Activated T-cell treated with anti-CD3 and anti-CD28 coated beads for 48 hours (primary cell): ENCODE results near the gene ESF1.

Source experiments
- DNase-seq: peaks from one replicate; pipeline ENCODE4 v3.0.0-alpha.2; 2020; ENCODE audit warnings: low read depth

Gene ESF1

DNA sequence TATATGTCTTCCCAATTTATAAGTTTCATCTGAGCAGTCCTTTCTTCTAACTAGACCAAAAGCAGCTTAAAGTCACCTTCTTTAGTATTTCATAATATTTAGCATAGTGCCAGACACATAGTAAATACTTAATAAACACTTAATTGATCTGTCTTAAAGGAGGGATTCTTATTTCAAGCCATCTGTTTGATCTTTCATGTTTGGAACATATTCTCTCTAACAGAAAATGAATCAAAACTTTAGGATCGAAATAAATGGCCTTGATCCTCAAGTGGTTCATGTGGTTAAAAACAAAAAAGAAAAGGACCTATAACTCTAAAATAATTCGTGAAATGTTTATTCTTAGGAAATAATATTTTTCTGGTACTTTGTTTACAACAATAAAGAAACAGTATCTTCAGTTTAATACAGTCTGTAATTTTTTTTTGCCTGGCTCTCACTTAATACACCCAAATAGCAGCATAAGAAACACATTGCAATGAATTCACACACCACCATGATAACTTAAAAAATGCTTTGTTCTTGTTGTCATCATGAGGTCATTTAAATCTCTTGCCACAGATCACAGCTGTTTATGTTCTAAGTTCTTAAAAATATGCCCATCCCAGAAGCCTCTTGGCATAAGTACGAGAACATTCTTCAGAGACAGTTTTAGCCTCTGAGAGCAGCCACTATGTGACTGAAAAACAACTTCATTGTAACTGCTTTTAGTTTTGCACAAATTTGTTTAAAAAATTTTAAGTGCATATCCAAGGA, 48.1 kb downstream of the ESF1 start:
- no peak for DNase-seq

DNA sequence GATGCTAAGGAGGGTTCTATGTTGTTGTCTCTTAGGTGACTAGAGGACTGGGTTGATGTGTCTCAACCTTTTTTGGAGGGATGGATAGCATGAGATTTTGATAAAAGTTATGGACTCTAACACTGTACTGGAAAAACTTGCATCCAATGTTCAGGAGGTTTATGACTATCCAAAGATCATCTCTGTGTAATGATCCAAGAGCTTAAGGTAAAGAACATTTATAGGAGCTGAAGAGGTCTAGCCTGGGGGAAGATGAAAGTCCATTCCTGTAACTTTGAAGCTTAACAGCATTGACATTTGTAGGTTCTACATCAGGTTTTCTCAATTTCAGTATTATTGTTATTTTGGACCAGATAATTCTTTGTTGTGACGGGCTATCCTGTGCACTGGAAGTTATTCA, 48.9 kb downstream of the ESF1 start:
- DNase-seq = no peak

DNA sequence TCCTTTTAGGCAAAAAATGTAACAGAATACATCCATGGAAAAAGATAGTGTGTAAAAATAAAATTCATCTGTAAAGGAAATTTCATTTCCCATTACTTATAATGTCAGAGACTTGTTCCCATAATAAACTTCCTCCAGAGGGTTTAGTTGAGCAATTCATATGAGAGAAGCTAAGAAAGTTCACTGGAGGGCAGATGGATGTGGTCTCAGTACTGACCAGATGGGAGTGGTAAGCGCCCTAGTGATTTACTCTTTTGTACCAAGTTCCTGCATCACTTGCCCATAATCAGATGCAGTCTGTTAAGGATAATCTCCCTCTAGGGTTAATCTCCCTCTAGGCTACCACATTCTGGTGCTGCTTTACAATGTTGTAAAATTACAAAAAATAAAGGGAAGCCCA, 61.7 kb downstream of the ESF1 start:
- no peak for DNase-seq

DNA sequence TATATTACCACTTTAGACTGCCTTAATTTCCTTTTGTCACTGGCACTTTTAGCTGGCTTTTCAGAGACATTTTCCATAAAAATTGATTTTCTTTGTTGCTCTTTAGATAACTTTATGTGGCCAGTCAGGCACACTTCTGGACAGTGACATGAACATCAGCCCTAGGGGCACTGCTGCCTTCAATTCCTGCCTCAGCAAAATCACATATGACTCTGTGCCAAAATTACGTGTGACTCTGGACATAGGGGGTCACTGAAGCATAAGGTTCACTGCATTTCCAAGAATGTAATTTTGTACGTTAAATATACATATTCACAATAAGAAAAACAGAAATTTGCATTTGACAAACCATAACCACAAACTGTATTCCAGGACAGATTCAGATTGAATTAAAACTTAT, 66.5 kb downstream of the ESF1 start:
- DNase-seq = no peak

DNA sequence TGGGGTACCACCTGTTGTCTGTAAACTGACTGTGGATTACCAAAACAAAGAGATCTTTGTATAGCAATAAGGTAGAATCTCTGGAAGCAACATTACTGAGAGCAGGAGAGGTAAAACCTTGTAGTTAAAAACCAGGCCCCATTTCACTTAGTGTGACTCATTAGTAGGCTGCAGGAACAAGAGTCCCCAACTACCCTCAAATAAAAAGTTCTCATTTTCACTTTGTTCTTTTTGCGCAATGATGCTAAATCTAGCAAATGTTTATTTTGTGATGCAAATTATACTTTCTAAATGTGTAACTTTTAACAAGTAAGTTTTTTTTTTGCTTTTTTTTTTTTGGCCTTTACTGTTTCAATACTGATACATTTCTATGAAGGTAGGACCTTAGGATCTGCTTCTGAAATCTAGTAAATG, 67.1 kb downstream of the ESF1 start:
- DNase-seq = no peak

DNA sequence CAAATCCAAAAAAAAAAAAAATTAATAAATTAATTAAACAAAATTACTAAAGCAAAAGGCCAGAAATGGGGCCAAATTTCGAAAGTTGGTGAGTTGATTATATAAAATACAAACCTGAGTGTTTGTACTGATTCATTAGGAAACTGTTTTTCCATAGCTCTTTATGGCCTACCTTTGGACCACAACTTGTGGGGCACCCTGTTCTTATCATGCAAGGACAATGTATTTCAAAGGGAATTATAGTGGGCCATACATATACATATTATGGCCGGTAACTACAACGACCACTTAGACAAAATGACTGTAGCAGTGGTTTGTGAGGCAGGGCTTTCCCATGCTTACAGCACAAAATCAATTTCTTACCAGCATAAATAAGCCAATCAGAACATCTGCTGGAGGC, 69.5 kb downstream of the ESF1 start:
- DNase-seq = no peak

DNA sequence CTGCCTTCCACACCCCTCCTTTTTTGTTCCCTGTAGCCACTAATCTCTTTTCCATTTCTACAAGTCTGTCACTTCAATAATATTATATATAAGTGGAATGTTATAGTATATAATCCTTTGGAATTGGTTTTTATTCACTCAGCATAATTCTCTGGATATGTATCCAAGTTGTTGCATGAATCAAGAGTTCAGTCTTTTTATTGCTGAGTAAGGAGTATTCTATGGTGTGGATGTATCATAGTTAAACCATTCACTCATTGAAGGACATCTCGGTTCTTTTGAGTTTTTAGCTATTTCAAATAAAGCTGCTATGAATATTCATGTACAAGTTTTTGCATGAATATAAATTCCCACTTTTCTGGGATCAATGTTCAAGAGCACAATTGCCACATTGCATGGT, 76.5 kb downstream of the ESF1 start:
- no peak for DNase-seq

DNA sequence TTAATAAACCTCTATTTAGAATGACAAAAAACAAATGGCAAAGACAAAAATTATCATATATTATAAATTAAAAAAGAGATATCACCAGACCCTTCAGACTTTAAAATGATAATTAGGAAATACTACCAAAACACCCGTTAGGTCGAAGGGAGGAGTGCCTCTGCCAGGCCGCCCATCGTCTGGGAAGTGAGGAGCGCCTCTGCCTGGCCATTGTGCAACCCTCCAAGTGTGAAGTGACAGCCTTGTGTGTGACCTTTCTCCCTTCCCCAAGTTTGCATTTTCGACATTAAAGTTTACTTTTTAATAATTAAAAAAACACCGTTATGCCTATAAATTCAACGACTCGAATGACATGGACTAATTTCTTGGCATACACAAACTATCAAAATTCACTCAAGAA, 81.5 kb downstream of the ESF1 start:
- no peak for DNase-seq

DNA sequence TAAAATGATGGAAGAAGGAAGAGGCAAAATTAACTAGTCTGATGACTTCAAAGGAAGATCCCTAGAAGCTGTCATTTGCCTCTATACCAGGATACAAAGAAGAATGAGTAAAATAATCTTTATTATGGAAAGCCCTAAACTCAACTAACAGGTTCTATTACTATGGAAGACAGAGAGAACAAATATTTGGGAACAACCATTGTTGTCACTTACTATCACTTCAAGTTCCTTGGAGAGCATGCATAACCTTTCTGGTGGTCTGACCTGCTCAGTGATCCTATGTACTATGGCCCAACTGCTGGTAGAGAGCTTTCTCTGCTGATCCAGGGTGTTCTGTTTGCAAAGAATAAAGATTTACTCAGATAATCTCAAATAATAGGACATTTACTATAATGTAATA, 83.2 kb downstream of the ESF1 start:
- DNase-seq = no peak

DNA sequence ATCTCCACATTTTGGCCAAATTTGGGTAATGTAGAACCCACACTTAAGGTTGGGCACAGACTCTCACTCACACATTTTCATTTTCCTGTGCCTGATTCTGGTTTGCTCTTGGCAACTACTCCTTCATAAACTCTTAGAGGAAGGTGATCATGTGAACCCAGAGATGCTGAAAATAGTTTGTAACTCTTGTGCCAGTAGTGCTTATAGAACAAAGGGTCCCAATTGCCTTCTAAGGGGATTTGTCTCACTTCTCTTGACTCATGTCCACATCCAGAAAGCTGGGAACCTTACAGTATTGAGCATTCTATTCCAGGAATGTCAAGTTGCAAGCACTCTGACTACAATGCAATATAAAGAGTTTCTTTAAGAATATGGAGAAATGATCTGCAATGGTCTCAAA, 84.0 kb downstream of the ESF1 start:
- DNase-seq = no peak

DNA sequence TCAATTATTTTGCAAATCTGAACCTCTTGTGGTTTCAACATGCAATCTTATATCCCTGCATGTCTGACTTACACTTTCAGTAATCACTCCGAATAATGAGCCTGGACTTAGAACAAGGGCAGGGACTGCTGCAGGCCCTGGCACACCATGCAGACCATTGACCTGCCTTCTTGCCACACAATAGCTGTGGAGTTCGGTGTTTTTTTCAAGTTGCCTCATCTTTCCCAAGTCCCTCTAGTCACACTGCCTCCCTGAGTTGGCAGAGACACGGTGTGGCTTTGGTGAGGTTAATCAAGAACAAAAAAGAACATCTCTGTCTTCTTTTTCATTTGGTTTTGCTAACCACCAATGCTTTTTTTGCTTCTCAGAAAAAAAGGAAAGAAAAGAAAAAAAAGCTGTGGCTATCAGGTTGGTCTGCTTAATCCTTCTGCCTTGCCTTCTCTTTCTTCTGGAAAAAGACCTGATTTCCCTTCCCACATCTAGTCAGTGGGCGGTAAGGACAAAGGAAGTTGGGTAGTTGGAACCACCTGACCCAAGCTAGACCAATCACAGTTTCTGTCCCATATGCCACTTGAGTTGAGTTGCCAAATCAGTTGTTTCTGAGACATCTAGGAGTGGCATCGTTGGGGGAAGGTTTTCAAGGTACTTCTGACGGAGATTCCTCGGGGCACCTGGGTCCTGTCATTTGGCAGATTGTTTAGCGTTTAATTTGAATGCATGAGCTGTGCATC, 90.1 kb downstream of the ESF1 start:
- no peak for DNase-seq

DNA sequence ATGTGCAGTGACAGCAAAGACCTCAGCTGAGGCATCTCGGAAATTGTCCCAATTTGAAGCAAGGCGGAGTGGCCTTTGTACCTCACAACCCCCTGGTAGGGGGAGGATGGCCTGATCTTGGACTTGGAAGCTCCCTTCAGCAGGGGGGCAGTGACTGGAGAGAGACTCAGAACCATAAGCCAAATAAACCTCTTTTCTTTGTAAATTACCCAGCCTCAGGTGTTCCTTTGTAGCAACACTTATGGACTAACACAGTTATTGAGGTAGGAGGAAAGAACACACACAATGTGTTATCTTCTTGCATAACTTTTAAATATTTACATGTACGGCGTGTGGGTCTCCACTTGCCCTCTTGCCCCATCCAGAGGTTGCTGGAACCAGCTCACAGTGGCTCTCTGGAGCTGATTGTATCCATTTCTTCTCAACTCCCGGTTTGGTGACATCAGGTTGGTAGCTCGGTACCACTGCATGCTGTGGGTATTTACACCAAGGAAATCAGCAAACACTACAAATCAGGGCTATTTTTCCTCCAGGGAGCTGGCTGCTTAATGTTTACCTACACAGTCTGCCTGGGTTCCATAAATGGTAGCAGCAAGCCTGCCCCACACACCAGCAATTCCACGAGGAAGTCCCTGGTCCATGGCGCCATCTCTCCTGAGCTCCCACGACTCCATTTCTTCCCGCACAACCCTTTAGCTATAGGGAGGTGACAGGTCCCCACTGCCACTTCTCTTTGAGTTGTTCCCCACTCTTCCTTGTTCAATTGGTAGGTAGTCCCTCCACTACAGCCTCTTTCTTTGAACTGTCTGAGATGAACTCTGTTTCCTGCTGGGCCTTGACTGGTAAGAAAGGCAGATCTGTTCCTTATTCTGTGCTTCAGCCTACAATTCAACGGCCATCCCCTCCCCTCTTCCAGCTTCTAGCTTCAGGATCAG, 91.7 kb downstream of the ESF1 start:
- DNase-seq = no peak

DNA sequence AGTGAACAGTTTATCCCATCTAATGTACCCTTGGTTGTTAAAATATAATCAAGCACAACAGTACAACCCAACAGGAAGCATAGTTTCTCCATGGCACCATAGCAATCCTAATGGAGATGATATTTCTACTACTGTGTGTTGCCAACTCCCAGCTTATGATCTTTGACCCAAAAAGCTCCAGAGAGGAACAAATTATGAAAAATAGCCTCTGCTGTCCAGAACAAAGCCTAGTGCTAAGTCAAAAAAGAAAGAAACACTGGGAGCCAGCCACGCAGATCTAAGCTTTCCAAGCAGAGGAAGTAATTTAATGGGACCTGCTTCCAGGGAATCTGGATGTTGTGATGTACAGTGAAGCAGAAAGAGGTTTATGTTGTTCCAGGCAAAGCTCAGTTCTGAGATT, 93.8 kb downstream of the ESF1 start:
- DNase-seq = no peak

DNA sequence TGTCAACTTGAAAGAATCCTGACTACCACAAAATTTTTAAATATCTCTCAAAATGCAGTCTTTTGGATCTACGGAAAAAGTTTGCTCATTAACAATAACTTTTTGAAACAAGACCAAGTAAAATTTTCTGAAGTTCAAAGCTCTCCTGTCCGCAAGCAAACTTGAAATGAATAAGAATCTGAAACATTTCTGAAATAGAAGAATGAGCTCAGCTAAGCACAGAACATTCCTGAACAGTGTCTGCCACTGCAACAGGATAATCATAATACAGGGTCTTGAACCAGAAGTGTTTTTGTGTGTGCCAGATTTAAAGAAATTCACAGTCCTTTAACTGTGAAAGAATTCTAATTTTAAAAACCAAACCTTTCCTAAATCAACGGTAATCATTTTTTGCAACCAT, 96.9 kb downstream of the ESF1 start:
- DNase-seq = no peak

DNA sequence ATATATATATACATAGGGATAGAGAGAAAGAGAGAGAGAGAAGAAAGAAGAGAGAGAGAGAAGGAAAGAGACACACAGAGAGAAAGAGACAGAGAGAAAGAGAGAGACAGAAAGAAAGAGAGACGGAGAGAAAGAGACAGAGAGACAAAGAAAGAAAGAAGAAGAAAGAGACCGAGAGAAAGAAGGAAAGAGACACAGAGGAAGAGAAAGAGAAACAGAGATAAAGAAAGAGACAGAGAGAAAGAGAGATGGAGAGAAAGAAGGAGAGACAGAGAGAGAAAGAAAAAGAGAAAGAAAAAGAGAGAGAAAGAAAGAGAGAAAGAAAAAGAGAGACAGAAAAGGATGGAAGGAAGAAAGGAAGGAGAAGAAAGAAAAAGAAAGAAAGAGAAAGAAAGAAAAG, 99.1 kb downstream of the ESF1 start:
- no peak for DNase-seq

DNA sequence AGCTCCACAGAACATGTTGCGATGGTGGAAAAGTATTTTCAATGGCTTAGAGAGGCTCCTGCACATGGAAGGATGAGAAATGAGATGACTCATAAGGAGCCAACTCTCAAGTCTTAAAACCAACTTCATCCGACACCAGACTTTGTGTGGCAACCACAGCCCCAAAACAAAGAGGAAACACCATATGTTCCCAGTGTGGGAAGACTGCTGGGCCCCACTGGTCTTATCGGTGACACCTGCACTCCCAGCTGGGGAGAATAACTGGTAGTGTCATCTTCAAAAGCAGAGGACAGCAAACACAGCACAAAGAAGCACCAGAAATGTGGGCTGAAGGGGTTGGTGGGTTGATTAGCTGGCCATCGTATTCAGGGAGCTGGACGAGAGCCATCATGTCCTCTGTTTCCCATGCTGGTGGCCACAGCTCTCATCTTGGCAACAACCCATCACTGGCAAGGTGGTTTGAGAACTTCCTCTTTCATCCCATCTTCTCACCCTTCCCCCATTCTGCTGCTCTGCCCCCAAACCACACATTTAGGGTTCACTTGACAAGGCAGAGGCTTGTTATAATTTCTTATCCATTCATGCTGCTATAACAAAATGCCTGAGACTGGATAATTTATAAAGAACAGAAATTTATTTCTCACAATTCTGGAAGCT, 100.0 kb downstream of the ESF1 start:
- DNase-seq = no peak

DNA sequence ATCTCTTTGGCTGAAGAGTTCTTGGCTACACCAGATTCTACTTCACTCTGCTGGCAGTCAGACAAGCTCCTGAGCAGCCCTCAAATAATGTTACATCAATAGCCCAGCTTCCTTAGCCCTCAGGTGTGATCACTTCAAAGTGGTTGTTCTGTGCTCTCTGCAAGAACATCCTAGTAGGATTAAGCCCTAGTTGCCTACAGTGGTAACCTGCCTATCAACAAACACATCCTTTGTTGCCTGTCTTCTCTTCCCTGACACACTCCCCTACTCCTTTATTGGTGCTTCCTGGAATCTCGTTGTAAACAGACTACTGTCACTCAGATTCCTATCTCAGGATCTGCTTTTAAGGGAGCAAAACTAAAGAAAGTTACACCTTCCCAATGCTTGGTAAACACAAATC, 100.9 kb downstream of the ESF1 start:
- DNase-seq = no peak

DNA sequence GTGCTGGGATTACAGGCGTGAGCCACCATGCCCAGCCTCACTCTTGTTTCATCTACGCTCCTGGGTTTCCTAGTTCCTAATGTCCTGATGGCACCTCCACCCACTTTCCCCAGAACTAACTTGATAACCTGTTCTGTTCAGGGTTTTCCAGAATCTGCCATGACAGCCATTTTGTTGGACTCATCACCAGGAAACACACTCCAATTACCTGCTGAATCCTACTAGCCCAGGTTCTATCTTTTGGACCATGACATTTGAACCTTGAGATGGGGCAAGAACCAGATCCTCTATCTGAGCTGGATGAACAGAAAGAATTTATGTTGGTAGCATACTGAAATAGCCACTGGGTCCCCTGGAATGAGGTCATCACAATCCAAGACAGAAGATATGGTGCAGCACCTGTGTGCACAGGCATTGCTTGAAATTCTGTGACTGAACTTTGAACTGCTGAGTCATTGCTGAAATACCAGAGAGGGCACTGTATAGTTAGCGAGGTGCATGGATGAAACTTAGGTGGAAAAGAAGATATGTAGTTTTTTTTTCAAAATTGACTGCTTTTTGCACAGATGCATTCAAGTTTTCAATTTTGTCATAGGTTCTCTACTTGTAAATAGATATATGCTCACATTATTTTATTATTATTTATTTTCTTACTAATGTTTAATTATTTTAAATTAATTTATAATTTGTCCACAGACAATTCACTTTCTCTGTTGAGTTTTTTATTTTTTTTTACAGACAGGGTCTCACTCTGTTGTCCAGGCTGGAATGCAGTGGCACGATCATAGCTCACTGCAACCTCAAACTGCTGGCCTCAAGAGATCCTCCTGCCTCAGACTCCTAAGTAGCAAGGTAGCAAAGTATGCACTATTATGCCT, 103.2 kb downstream of the ESF1 start:
- DNase-seq = no peak

DNA sequence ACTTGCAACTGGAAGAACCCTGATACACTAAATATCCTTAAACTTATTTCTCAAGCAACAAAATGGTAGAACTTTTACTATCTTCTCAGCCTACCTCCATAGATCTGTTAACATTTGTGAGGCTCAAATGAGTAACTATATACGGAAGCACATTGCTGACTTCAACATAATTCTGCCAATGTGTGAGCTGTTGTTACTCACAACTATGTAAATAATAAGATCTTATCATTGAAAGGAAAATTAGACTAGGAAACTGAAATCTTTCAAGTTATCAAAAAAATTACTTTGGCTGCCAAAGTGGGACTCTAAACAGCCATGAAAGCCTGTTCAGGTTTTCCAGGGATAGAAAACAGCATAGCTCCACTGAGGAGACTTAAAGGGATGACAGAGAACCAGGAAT, 105.8 kb downstream of the ESF1 start:
- no peak for DNase-seq

DNA sequence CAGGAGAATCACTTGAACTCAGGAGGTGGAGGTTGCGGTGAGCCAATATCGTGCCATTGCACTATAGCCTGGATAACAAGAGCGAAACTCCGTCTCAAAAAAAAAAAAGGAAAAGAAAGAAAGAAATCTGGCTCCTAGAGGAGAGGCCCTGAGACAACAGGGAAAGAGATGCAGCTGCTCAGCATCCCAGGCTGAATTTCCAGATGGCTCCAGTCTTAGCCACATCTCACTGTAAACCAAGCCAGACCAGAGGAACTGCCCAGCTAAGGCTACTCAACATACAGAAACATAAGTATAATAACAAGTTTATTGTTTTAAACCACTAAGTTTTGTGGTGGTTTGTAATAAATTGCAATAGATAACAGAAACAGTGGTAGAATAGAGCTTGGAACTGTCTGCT, 107.5 kb downstream of the ESF1 start:
- DNase-seq = no peak

DNA sequence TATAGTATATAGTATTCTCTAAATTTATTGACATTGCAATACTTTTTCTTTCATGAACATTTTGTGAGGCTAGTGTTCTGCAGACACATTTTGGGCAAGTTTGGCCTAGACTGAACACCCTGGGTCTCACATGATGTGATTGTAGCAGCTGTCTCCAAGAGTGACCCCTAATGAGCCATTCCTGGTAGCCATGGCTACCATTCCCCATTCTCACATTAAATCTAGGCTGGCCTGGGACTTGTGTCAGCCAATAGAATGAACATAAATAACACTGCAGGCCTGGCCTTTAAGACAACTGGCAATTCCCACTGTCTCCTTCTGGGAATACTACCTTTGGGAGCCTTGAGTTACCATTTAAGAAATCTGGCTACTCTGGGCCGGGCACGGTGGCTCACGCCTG, 108.0 kb downstream of the ESF1 start:
- DNase-seq = no peak
